ENCODE results near the gene LENG9. TPM values are rescaled to one million over a fixed set of nuclear protein-coding genes. Genes with fewer than 3 reads are reported as not detected.

LENG9 gene
- polyA plus RNA-seq, 2 of the 4 experiments (the other 2 are of a cell fraction), result 1.9 to 4.1 TPM

- ATAC-seq (0 out of 6 replicates have a peak, but pooled peaks of 1 of the 2 experiments have one; percentile 0), FAIRE-seq (no peak), DNase-seq (ENCODE audit: low read depth in 1 of 2, low spot score in 1 of 2) (no peak)
- 70% methylated on average over 11 of the region's 15 CpGs for WGBS (ENCODE audit: missing lambda C conversion rate)
- TF ChIP-seq HOXB13 (CRISPR knock-in tag; IDR thresholded peaks at IDR 0.05; ENCODE audit: low read depth), result no peak
- TF ChIP-seq HOXB5 (CRISPR knock-in tag; IDR thresholded peaks at IDR 0.05), result no peak; the same call in 1 of the 2 replicates
- no peak for TF ChIP-seq E2F6 (IDR thresholded peaks at IDR 0.05; ENCODE audit: borderline replicate concordance, low read depth)
- TF ChIP-seq POLR2AphosphoS2 (conservative IDR thresholded peaks at IDR 0.05; ENCODE audit: low read length), result 0 out of 2 replicates have a peak, but pooled peaks have one; percentile 21
- TF ChIP-seq ZNF302 (CRISPR knock-in tag; IDR thresholded peaks at IDR 0.05), result no peak
- no peak for TF ChIP-seq JUNB (IDR thresholded peaks at IDR 0.05)
- no peak for TF ChIP-seq CHD4 (IDR thresholded peaks at IDR 0.05; ENCODE audit: borderline replicate concordance)
- peak; percentile 18; the same call in 1 of the 2 replicates for TF ChIP-seq POLR2A (IDR thresholded peaks at IDR 0.05; ENCODE audit: low read length)
- 0 out of 2 replicates have a peak, but pooled peaks have one; percentile 24 for TF ChIP-seq RARB (CRISPR knock-in tag; IDR thresholded peaks at IDR 0.05)
- Histone ChIP-seq H3K4me2 (peak overlapping the region; percentile 98), H3K4me1 (peaks cover 27% of the 10 kb centered on the region), H3K27ac (peak overlapping the region; percentile 93 to 95), H3K9me3 (no peaks in the 10 kb centered on the region), H3K4me3 (peak overlapping the region; percentile 67)
- CTCF ChIA-PET, result interaction anchor here (1.0 to 2.7 kb wide), 8 partner anchors 8 to 42 kb away, joined by 3 to 19 read pairs (median 4); partner anchors contain the start of gene LENG8
- POLR2A ChIA-PET, result interaction anchor here (0.6 to 7.1 kb wide), 7 partner anchors 8 to 920 kb away, joined by 4 to 130 read pairs (median 7); partner anchors contain the start of genes CDC42EP5 and LENG8
Measured at GRCh38 chr19:54462047-54462654, 1.4 kb downstream of the LENG9 start.

GRCh38 chr19:54461613-54462012 lies 2.0 kb downstream of the LENG9 start:
- H3K9me3 ChIP-seq, result no peaks in the 10 kb centered on the region
- peak overlapping the region; percentile 93 to 95; a peak in 3 of 6 replicates for H3K27ac ChIP-seq
- FAIRE-seq, result no peak
- CTCF ChIA-PET, result interaction anchor here (1.0 to 2.7 kb wide), 7 partner anchors 8 to 41 kb away, joined by 4 to 19 read pairs (median 5); partner anchors contain the start of gene LENG8
- peaks cover 27% of the 10 kb centered on the region for H3K4me1 ChIP-seq
- 51% methylated on average over 3 of the region's 3 CpGs for WGBS (ENCODE audit: missing lambda C conversion rate)
- TF ChIP-seq NFE2L2 (conservative IDR thresholded peaks at IDR 0.05; ENCODE audit: low read length), result no peak
- no peak for TF ChIP-seq ELK1 (IDR thresholded peaks at IDR 0.05; ENCODE audit: low read depth, low read length)
- TF ChIP-seq RFX5 (IDR thresholded peaks at IDR 0.05), result no peak
- no peak for TF ChIP-seq CHD4 (IDR thresholded peaks at IDR 0.05; ENCODE audit: borderline replicate concordance)
- TF ChIP-seq FOSL2 (IDR thresholded peaks at IDR 0.05), result no peak
- no peak for TF ChIP-seq FOSL2 (CRISPR knock-in tag; IDR thresholded peaks at IDR 0.05)
- TF ChIP-seq KDM1A (IDR thresholded peaks at IDR 0.05; ENCODE audit: low read depth), result no peak
- TF ChIP-seq PBX3 (IDR thresholded peaks at IDR 0.05), result no peak
- TF ChIP-seq USF2 (IDR thresholded peaks at IDR 0.05), result no peak
- TF ChIP-seq POLR2AphosphoS2 (conservative IDR thresholded peaks at IDR 0.05; ENCODE audit: low read length), result no peak
- no peak for TF ChIP-seq ATOH8 (CRISPR knock-in tag; IDR thresholded peaks at IDR 0.05; ENCODE audit: low read depth)
- TF ChIP-seq FOSB (CRISPR knock-in tag; IDR thresholded peaks at IDR 0.05), result no peak
- no peak for TF ChIP-seq MAX (IDR thresholded peaks at IDR 0.05)
- ATAC-seq, result no peak
- POLR2A ChIA-PET, result interaction anchor here (0.6 to 7.1 kb wide), 5 partner anchors 7 to 349 kb away, joined by 4 to 130 read pairs (median 4); partner anchors contain the start of gene LENG8
- peak overlapping the region; percentile 98 for H3K4me2 ChIP-seq
- no peak overlapping the region; the same call in 2 of the 3 replicates for H3K4me3 ChIP-seq
- no peak for DNase-seq (ENCODE audit: low read depth in 1 of 2, low spot score in 1 of 2)
